Neural progenitor cell (in vitro differentiated cells): ENCODE measurements around the gene FAM53B. TPM values are rescaled to one million over a fixed set of nuclear protein-coding genes. Genes with fewer than 3 reads are reported as not detected.

ENCODE experiments used
- DNase-seq: peaks from one replicate; pipeline ENCODE4 v3.0.0-alpha.2; 2016; ENCODE audit warnings: low spot score
- H2AFZ ChIP-seq: fragments of 200-600 bp; sonication (generic); replicated peaks from 2 replicates; pipeline ENCODE4 v1.6.1; 2016; ENCODE audit warnings: antibody characterized with exemption
- H3F3A ChIP-seq: fragments of 200-600 bp; sonication (generic); 2 replicates; pipeline ENCODE4 v1.6.1; 2016; ENCODE audit warnings: antibody characterized with exemption, low read depth
- H3K27ac ChIP-seq: fragments of 200-600 bp; sonication (generic); 2 replicates; pipeline ENCODE4 v1.5.1; 2016; ENCODE audit warnings: mild to moderate bottlenecking
- H3K27me3 ChIP-seq: fragments of 200-600 bp; sonication (generic); 2 replicates; pipeline ENCODE4 v1.6.1; 2016; ENCODE audit warnings: mild to moderate bottlenecking, moderate library complexity
- H3K36me3 ChIP-seq: fragments of 200-600 bp; sonication (generic); 2 replicates; pipeline ENCODE4 v1.5.1; 2016
- H3K4me1 ChIP-seq: fragments of 200-600 bp; sonication (generic); 2 replicates; pipeline ENCODE4 v1.6.1; 2016; ENCODE audit warnings: mixed run types
- H3K4me2 ChIP-seq: fragments of 200-600 bp; sonication (generic); 2 replicates; pipeline ENCODE4 v1.6.1; 2016
- H3K4me3 ChIP-seq: fragments of 200-600 bp; sonication (generic); 2 replicates; pipeline ENCODE4 v1.5.1; 2016
- H3K79me2 ChIP-seq: fragments of 200-600 bp; sonication (generic); 2 replicates; pipeline ENCODE4 v1.6.1; 2016; ENCODE audit warnings: low read depth
- H3K9ac ChIP-seq: fragments of 200-600 bp; sonication (generic); 2 replicates; pipeline ENCODE4 v1.6.1; 2016
- H3K9me3 ChIP-seq: fragments of 200-600 bp; sonication (generic); 2 replicates; pipeline ENCODE4 v1.5.1; 2016; ENCODE audit warnings: low read depth
- H4K20me1 ChIP-seq: fragments of 200-600 bp; sonication (generic); 2 replicates; pipeline ENCODE4 v1.6.1; 2016; ENCODE audit warnings: low read depth
- H3K27ac Mint-ChIP-seq: 3 replicates; pipeline ENCODE4 v1.8.0; 2021; ENCODE audit warnings: mixed read lengths
- H3K27me3 Mint-ChIP-seq: 2 replicates; pipeline ENCODE4 v1.8.0; 2022; ENCODE audit warnings: low read depth, mild to moderate bottlenecking, inconsistent platforms, moderate library complexity, mixed read lengths; ENCODE audit not compliant: insufficient read depth
- H3K36me3 Mint-ChIP-seq: 3 replicates; pipeline ENCODE4 v1.8.0; 2021; ENCODE audit warnings: mixed read lengths
- H3K4me1 Mint-ChIP-seq: 3 replicates; pipeline ENCODE4 v1.8.0; 2021; ENCODE audit warnings: mixed read lengths
- H3K4me3 Mint-ChIP-seq: 3 replicates; pipeline ENCODE4 v1.8.0; 2021; ENCODE audit warnings: mild to moderate bottlenecking, moderate library complexity, mixed read lengths
- H3K9me3 Mint-ChIP-seq: 3 replicates; pipeline ENCODE4 v1.8.0; 2020; ENCODE audit warnings: mixed read lengths
- EZH2 ChIP-seq: fragments of 200-600 bp; sonication (generic); IDR thresholded peaks from 2 replicates; pipeline ENCODE4 v1.6.1; 2017; ENCODE audit warnings: antibody characterized with exemption, mild to moderate bottlenecking, moderate library complexity
- EZH2phosphoT487 ChIP-seq: fragments of 200-600 bp; sonication (generic); IDR thresholded peaks from 2 replicates; pipeline ENCODE4 v1.6.1; 2017; ENCODE audit warnings: antibody characterized with exemption
- total RNA-seq: library from RNA; depleted of rRNA; stranded (reverse); fragments of >200 nt; gene quantifications from 2 replicates; pipeline ENCODE4 v1.2.3, GENCODE V29; 2015; ENCODE audit warnings: low replicate concordance
- TF ChIP-seq, protein P1 (sequence below): fragments of 200-600 bp; sonication (generic); IDR thresholded peaks from 2 replicates; pipeline ENCODE4 v1.5.1; 2017; ENCODE audit warnings: antibody characterized with exemption, mild to moderate bottlenecking

The FAM53B gene
- total RNA-seq, 1 donor from 2014 or later, result 15.3 TPM

- Mint-ChIP-seq H3K27ac (peak overlapping the region; percentile 82), H3K27me3 (peaks cover 2% of the 10 kb centered on the region), H3K4me3 (no peak overlapping the region), H3K4me1 (peaks cover 18% of the 10 kb centered on the region), H3K36me3 (peaks cover 4% of the 10 kb centered on the region), H3K9me3 (no peaks in the 10 kb centered on the region)
- Histone ChIP-seq H3K36me3 (no peaks in the 10 kb centered on the region), H3K27me3 (no peaks in the 10 kb centered on the region), H3K9me3 (no peaks in the 10 kb centered on the region), H2AFZ (no peak overlapping the region), H3K4me2 (no peak overlapping the region), H3F3A (peaks cover 6% of the 10 kb centered on the region), H3K4me1 (peaks cover 24% of the 10 kb centered on the region), H3K27ac (no peak overlapping the region), H3K9ac (no peak overlapping the region), H4K20me1 (peaks cover 40% of the 10 kb centered on the region), H3K4me3 (no peak overlapping the region), H3K79me2 (peaks cover 10% of the 10 kb centered on the region)
- no peak for TF ChIP-seq EZH2phosphoT487
- TF ChIP-seq EZH2, result no peak
- TF ChIP-seq, protein P1, sequence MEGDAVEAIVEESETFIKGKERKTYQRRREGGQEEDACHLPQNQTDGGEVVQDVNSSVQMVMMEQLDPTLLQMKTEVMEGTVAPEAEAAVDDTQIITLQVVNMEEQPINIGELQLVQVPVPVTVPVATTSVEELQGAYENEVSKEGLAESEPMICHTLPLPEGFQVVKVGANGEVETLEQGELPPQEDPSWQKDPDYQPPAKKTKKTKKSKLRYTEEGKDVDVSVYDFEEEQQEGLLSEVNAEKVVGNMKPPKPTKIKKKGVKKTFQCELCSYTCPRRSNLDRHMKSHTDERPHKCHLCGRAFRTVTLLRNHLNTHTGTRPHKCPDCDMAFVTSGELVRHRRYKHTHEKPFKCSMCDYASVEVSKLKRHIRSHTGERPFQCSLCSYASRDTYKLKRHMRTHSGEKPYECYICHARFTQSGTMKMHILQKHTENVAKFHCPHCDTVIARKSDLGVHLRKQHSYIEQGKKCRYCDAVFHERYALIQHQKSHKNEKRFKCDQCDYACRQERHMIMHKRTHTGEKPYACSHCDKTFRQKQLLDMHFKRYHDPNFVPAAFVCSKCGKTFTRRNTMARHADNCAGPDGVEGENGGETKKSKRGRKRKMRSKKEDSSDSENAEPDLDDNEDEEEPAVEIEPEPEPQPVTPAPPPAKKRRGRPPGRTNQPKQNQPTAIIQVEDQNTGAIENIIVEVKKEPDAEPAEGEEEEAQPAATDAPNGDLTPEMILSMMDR, result no peak
- DNase-seq, result no peak
Measured at GRCh38 chr10:124652200-124652599, 92.0 kb downstream of the FAM53B start.

DNA sequence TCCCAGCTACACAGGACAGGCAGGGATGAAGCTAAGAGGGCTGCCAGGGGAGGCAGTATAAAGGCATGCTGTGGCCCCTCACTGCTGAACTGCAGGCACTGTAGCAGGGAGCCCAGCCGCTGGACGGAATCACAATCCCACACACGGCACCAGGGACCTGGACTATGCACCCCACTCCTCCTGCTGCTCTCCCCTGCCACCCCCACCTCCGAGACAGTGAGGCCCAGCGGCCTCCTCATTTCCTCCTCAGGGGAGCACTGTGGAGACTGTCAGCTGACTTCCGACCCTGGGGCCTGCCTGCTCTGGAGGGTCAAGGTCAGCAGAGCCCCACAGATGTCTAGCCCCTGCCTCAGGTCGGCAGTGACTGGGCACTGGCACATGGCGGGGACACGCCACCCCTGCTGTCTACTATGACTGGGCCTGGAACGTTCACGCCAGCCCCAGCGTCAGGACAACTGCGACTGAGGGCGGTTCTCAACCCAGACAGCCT, 92.7 kb downstream of the FAM53B start:
- Histone ChIP-seq H4K20me1 (peaks cover 40% of the 10 kb centered on the region), H3K4me1 (peaks cover 24% of the 10 kb centered on the region), H3K27me3 (no peaks in the 10 kb centered on the region), H3K4me3 (no peak overlapping the region), H3K27ac (no peak overlapping the region), H3F3A (peaks cover 6% of the 10 kb centered on the region), H3K4me2 (no peak overlapping the region), H2AFZ (no peak overlapping the region), H3K9me3 (no peaks in the 10 kb centered on the region), H3K9ac (no peak overlapping the region), H3K79me2 (peaks cover 17% of the 10 kb centered on the region), H3K36me3 (no peaks in the 10 kb centered on the region)
- Mint-ChIP-seq H3K27ac (no peak overlapping the region), H3K36me3 (peaks cover 4% of the 10 kb centered on the region), H3K9me3 (no peaks in the 10 kb centered on the region), H3K27me3 (peaks cover 2% of the 10 kb centered on the region), H3K4me1 (peaks cover 18% of the 10 kb centered on the region), H3K4me3 (no peak overlapping the region)
- no peak for DNase-seq
- TF ChIP-seq EZH2 (no peak), EZH2phosphoT487 (no peak)
- TF ChIP-seq, protein P1, result no peak

- Mint-ChIP-seq H3K27me3 (peaks cover 2% of the 10 kb centered on the region), H3K27ac (peak overlapping the region; percentile 12)
Measured at GRCh38 chr10:124650820-124651401, 93.3 kb downstream of the FAM53B start.

More at GRCh38 chr10:124650820-124651401, 93.3 kb downstream of the FAM53B start:
- Histone ChIP-seq H3K4me3 (no peak overlapping the region), H3K4me1 (peaks cover 27% of the 10 kb centered on the region), H3K79me2 (peaks cover 19% of the 10 kb centered on the region), H3K36me3 (no peaks in the 10 kb centered on the region), H3K27ac (peak overlapping the region; percentile 29), H3K9ac (no peak overlapping the region), H3K9me3 (no peaks in the 10 kb centered on the region), H2AFZ (no peak overlapping the region), H3K27me3 (no peaks in the 10 kb centered on the region), H3F3A (peaks cover 6% of the 10 kb centered on the region), H3K4me2 (no peak overlapping the region), H4K20me1 (peaks cover 40% of the 10 kb centered on the region)
- DNase-seq, result no peak
- H3K9me3 Mint-ChIP-seq, result no peaks in the 10 kb centered on the region
- peaks cover 4% of the 10 kb centered on the region for H3K36me3 Mint-ChIP-seq
- H3K4me1 Mint-ChIP-seq, result peaks cover 21% of the 10 kb centered on the region
- H3K4me3 Mint-ChIP-seq, result no peak overlapping the region
- no peak for TF ChIP-seq EZH2
- TF ChIP-seq, protein P1, result no peak
